Erythroblast (primary cell): ENCODE data around the gene CLIC6.
A peak's percentile ranks its signal among the peaks of the same experiment; 100 is the strongest.

Source experiments
- DNase-seq, 2 experiments: peaks; one replicate each; lab custom pipeline; 2025; lab: John Stamatoyannopoulos, UW
- GATA1 ChIP-seq: IDR thresholded peaks from 2 replicates; pipeline ENCODE4 v1.6.1; 2011; ENCODE audit warnings: low read depth, mild to moderate bottlenecking, control low read depth, low read length, moderate library complexity
- POLR2A ChIP-seq: IDR thresholded peaks from 2 replicates; pipeline ENCODE4 v1.6.1; 2011; ENCODE audit warnings: mild to moderate bottlenecking, low read length

CLIC6 gene

DNA sequence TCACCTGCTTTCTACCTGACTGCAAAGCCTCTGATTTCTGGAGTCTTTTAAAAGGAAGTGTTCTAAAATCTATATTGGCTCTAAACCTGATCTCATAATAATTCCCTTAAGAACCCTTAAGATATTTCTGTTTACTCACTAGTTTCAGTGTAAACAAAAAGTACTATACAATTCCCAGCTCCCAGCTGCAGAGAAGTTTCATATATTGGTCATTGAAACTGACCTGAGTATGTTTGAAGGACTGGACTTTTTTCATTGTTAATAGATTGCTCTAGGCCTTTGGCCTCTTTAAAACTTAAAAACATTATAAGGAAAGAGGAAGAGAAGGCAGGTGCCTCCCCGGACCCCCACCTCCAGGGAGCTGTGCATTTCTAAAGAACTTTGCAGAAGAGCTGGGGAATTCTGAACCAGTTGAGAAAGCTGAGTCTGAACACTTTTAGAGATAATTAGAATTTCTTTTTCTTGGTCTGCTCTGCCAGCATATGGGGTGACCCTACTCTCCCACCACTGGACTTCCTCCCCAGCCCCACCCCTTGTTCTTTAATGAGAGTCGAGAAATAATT, 23.7 kb downstream of the CLIC6 start:
- TF ChIP-seq POLR2A (no peak), GATA1 (no peak)
- no peak for DNase-seq

DNA sequence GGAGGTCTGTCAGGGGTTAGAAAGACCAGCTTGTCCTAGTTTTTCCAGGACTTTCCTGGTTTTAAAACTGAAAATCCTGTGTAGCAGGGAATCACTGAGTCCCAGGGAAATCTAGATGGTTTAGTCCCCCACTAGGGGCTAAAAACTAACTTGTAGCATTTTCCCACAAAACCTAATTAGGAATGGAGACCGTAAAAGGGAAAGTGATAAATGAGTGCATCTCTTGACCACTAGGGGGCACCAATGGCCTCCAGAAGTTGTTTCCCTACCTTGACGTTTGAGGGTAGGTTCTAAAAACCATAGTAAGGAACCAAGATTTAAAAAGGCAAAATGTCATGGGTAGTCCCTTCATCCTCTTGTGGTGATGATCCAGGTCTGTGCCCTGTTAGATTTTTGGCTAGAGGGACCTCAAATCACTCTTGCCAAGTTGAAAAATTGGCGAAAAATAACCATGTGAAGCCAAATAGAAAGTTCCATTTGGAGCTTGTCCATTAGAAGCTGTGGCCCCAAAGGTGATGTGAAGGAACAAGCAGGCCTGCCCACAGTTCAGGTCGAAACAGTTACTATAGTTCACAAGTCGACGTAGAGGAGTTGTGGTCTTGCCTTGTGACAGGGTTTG, 24.5 kb downstream of the CLIC6 start:
- TF ChIP-seq GATA1: no peak
- no peak for TF ChIP-seq POLR2A
- DNase-seq: peak; percentile 54 to 76

DNA sequence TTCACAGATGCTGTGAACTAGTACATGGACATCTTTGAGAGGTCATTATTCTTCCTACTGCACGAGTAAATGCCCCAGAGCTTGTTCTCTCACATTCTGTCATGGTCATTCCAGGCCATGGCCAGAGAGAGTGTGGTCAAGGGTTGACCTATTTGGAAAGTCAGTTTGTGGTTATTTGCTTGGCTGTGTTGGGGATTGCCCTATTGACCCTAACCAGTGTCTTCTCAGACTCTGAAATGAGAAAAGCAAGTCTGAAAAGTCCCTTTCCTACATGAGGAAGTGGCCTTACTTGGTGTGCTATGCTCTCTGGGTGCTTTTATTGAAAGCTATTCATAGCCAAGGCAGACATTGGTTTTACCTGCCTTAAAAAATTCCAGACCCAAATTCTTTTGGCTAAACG, 26.6 kb downstream of the CLIC6 start:
- DNase-seq: no peak
- TF ChIP-seq GATA1 (no peak), POLR2A (no peak)

DNA sequence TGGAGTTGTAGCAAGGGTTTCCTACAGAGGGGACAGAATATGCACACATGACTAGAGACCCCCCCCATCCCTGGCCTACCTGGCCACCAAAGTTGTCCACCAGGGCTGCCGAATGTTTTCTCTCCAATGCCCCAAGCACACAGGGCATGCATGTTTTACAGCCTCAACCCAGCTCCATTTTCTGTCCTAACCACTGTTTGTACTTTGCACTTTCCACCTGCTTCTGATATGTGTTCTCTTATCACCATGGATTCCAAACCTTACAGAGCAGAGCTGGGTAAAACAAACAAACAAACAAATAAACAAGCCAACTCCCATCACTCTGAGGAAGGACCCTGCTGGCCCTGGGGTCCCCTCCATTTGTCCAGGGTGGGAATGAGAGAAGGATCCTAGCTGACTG, 27.3 kb downstream of the CLIC6 start:
- no peak for TF ChIP-seq POLR2A
- TF ChIP-seq GATA1: no peak
- DNase-seq: no peak

DNA sequence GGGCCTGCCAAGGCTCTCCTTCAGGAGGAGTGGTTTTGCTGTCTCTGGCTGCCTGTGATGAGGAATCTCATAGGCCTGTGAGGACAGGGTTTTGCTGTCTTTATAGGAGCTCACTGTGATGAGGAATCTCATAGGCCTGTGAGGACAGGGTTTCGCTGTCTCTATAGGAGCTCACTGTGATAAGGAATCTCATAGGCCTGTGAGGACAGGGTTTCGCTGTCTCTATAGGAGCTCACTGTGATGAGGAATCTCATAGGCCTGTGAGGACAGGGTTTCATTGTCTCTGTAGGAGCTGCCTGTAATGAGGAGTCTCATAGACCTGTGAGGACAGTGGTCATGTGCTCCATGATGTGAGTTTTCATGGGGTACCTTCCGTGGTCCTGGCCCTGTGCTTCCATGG, 29.0 kb downstream of the CLIC6 start:
- no peak for DNase-seq
- TF ChIP-seq GATA1: no peak
- no peak for TF ChIP-seq POLR2A

DNA sequence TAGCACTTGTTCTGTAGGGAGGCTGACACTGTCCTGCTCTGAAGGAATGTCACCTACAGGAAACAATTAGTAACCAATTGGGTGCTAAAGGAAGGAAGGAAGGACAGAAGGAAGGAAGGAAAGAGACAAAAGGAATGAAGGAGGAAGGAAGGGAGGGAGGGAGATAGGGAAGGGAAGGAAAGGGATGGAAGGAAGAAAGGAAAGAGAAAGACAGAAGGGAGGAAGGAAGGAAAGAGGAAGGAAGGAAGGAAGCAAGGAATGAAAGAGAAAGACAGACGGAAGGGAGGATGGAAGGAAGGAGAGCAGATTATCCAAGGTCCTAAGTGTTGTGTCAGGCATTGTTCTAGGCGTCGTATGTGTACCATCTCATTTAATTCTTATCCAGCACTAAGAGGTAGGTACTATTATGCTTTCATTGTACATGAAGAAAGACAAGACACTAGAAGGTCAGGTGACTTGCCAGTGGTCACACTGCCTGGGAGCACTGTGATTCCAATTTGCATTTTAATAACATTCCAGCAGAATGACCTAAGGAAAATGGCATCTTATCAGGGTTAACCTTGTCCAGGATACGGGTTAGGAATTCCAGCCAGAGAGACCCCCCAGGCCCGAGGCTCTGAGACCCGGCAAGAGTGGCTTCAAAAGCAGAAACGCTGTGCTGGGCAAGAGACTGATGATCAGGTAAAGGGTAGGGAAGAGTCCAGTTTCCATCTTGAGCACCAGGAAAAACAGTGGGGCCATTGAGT, 29.6 kb downstream of the CLIC6 start:
- TF ChIP-seq GATA1: no peak
- TF ChIP-seq POLR2A: no peak
- no peak for DNase-seq

DNA sequence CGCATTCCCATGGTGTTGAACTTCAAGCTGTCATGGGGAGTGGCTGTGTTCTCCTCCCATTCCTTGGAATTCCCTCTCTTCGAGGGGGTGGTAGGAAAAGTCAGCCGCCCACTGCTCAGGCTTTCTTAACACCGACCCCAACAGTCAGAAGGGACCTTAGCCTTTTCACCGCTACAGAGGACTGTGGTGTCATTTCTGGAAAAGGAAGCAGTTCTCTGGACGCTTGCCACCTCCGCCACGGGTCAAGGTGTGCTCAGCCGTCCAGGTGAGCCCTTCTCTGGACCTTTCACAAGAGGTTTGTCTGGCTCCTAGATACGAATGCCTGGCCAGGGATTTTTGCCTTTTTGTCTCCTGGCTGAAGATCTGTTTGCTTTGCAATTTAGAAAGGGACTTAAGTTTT, 31.8 kb downstream of the CLIC6 start:
- TF ChIP-seq GATA1: no peak
- TF ChIP-seq POLR2A: no peak
- no peak for DNase-seq

DNA sequence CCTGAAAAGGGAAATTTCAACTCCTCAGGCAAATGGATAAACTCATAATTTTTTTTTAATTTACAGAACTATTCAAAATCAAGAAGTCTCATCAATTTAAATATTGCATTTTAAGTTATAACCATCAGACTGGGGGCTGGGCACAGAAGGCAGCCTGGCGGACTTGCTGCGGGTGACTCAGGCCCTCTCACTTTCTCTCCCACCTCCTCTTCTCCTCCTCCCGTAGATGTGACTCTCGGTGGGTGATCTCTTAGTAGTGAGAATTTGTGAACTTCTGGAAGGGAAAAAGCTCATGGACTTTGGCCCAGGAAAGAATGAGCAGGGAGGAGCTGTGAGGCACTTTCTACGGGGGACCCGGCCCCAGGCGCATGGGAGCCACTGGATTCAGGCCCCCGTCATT, 32.9 kb downstream of the CLIC6 start:
- DNase-seq: no peak
- TF ChIP-seq POLR2A: no peak
- no peak for TF ChIP-seq GATA1

DNA sequence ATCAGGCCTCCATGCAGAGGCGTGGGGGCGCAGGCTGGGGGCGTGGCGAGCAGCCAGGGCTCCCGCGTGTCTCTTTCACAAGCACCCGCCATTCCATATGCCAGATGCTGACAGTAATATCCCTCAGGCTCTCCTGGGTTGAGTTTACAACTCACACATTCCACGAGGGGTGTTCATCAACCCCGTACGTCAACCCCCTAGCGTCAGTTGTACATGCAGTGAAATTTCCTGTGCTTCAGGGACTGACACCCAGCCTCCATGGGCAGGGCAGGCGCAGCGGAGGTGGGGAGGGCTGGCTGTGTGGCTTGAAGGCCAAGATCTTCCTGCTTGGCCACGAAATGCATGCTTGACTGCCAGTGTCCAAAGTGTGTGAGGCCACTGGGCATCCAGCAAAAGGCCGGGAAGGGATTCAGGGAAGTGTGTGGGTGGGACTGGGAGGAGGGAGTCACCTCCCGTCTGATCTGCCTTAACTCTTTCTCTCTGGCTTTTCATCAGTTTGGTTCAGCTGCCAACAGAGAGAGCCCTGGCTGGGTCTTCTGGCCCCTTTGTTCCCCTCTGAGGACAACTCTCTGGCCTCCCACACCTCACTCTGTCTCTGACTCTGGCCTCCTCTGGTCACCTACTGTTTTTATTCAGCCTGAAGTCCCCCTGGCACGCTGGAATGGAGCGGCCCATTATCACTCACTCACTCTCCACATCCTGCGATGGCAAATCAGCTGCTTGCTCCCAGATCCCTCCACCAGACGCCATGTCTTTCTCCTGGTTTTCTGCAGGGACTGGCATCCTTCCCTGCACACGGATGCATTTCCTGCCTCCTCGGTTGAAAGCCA, 33.8 kb downstream of the CLIC6 start:
- no peak for DNase-seq
- no peak for TF ChIP-seq POLR2A
- no peak for TF ChIP-seq GATA1

DNA sequence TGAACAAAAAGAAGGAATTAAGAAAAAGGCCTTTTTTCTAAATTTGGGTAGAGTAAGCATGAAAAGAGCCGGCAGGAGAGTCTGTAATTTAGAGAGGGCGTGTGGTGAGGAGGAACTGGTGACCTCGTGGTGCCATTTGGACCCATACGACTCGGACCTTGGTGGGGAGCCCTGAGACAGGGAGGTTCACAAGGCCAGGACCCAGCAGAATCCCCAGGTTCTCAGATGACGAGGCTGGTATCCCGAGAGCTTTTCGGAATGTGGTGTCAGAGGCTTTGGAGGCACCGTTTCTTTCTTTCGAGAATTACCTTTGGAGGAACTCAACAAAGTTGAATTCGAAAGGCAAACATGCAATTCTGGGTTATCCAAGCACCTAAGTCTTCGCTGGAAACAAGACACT, 34.8 kb downstream of the CLIC6 start:
- TF ChIP-seq GATA1: no peak
- TF ChIP-seq POLR2A: no peak
- no peak for DNase-seq

DNA sequence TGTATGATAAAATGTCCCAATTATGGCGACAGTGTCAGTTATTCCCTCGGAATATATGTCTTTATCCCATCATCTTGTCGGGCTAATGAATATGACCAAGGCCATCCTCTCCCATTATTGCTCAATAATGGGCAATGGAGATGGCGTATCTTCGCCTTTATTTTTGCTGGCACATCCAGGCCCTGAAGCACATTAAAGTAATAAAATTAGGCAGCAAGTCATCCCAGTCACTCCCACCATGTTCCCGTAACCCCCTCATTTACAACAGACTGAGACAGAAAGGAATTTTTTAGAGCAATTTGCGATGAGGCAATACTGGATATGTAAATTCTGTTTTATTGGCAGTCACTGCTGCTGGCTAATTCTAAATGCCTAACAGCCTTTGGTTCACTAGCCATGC, 35.3 kb downstream of the CLIC6 start:
- DNase-seq: no peak
- TF ChIP-seq GATA1: no peak
- no peak for TF ChIP-seq POLR2A

DNA sequence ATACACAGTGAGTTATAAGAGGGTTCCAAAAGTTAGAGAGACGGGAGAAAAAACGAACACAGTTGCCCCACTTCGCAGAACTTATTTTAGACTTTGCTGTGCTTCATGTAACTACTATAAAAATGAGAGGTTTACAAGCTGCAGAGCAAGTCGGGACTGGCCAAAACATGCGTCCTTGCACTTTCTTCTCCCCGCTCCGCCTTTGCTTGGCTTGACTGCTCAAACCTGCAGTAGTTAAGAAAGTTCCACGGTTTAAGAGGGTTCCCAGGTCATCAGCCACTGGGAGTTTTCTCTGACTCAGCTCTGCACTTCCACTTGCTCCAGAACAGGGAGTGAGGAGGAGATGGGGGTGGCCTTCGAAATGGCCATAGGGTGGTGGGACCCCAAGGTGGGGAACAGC, 36.2 kb downstream of the CLIC6 start:
- no peak for DNase-seq
- TF ChIP-seq POLR2A: no peak
- TF ChIP-seq GATA1: no peak

DNA sequence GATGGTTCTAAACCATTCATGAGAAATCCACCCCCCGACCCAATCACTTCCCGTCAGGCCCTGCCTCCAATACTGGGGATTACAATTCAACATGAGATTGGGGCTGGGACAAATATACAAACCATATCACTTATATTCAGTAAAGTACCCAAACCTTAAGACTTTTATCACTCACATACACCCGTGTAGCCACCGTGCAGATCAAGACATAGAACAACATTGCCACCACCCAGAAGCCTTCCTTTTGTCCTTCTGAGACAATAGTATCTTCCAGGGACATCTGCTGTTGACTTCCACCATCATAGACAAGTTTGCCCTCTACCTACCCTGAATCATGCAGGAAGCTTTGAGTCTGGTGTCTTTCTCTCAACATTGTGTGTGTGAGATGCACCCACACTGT, 37.5 kb downstream of the CLIC6 start:
- TF ChIP-seq POLR2A (no peak), GATA1 (no peak)

More for the DNA sequence above, 37.5 kb downstream of the CLIC6 start:
- DNase-seq: peak in 1 of 2 experiments; percentile 45
